Astrocyte (in vitro differentiated cells and primary cell): Measurements from ENCODE around the gene HOXA10.

Experiments used
- EZH2 ChIP-seq: IDR thresholded peaks from 2 replicates; pipeline ENCODE4 v1.6.1; 2012; ENCODE audit warnings: mild to moderate bottlenecking, low read length, inconsistent platforms; ENCODE audit not compliant: insufficient read depth
- TF ChIP-seq, protein P1 (sequence below): IDR thresholded peaks from 2 replicates; pipeline ENCODE4 v1.5.1; 2011; ENCODE audit warnings: low read depth, mild to moderate bottlenecking, inconsistent platforms, low read length, moderate library complexity; ENCODE audit not compliant: insufficient read depth

GRCh38 chr7:27167916-27168264, 6.2 kb downstream of the HOXA10 start:
- TF ChIP-seq, protein P1, sequence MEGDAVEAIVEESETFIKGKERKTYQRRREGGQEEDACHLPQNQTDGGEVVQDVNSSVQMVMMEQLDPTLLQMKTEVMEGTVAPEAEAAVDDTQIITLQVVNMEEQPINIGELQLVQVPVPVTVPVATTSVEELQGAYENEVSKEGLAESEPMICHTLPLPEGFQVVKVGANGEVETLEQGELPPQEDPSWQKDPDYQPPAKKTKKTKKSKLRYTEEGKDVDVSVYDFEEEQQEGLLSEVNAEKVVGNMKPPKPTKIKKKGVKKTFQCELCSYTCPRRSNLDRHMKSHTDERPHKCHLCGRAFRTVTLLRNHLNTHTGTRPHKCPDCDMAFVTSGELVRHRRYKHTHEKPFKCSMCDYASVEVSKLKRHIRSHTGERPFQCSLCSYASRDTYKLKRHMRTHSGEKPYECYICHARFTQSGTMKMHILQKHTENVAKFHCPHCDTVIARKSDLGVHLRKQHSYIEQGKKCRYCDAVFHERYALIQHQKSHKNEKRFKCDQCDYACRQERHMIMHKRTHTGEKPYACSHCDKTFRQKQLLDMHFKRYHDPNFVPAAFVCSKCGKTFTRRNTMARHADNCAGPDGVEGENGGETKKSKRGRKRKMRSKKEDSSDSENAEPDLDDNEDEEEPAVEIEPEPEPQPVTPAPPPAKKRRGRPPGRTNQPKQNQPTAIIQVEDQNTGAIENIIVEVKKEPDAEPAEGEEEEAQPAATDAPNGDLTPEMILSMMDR: no peak
- TF ChIP-seq EZH2: no peak
